Raji (cell line): ENCODE data around the gene HEY2.

Source experiments
- POLR2A ChIP-seq: IDR thresholded peaks from 2 replicates; pipeline ENCODE4 v1.6.1; 2011; ENCODE audit warnings: low read depth, low read length, control low read depth; ENCODE audit not compliant: insufficient read depth

The HEY2 gene

GRCh38 chr6:125749173-125749864, at the start of gene HEY2:
Gene HEY2 (plus strand): TSS chr6:125749632. CDS start chr6:125749777, 145 bp downstream.
- TF ChIP-seq POLR2A: no peak

GRCh38 chr6:125700581-125701353, 48.7 kb upstream of the HEY2 start:
- TF ChIP-seq POLR2A: no peak

- no peak for TF ChIP-seq POLR2A
These were observed 48.1 kb upstream of the HEY2 start for GRCh38 chr6:125701354-125701668.

- no peak for TF ChIP-seq POLR2A
These were observed 41.7 kb upstream of the HEY2 start for GRCh38 chr6:125707615-125708243.

- TF ChIP-seq POLR2A: no peak
These were observed 38.3 kb upstream of the HEY2 start for GRCh38 chr6:125711013-125711675.

GRCh38 chr6:125714441-125715090, 34.9 kb upstream of the HEY2 start:
- no peak for TF ChIP-seq POLR2A

GRCh38 chr6:125717120-125717731, 32.2 kb upstream of the HEY2 start:
- no peak for TF ChIP-seq POLR2A

GRCh38 chr6:125718109-125718508, 31.3 kb upstream of the HEY2 start:
- TF ChIP-seq POLR2A: no peak

GRCh38 chr6:125722886-125723285, 26.5 kb upstream of the HEY2 start:
- TF ChIP-seq POLR2A: no peak

- TF ChIP-seq POLR2A: no peak
These were observed 22.2 kb upstream of the HEY2 start for GRCh38 chr6:125727216-125727615.

- TF ChIP-seq POLR2A: no peak
These were observed 20.7 kb upstream of the HEY2 start for GRCh38 chr6:125728739-125729138.

- TF ChIP-seq POLR2A: no peak
These were observed 19.4 kb upstream of the HEY2 start for GRCh38 chr6:125729983-125730382.

- TF ChIP-seq POLR2A: no peak
These were observed 17.0 kb upstream of the HEY2 start for GRCh38 chr6:125732398-125732797.

- no peak for TF ChIP-seq POLR2A
These were observed 15.7 kb upstream of the HEY2 start for GRCh38 chr6:125733516-125734300.

GRCh38 chr6:125738276-125738675, 11.2 kb upstream of the HEY2 start:
- TF ChIP-seq POLR2A: no peak

- TF ChIP-seq POLR2A: no peak
These were observed 10.1 kb upstream of the HEY2 start for GRCh38 chr6:125739364-125739763.
